ENCODE measurements around the gene CDPF1. TPM values are rescaled to one million over a fixed set of nuclear protein-coding genes. Genes with fewer than 3 reads are reported as not detected.

Gene CDPF1
- total and polyA plus RNA-seq, 4 donors: 8.9 to 17.2 (median 12.4) TPM

DNA sequence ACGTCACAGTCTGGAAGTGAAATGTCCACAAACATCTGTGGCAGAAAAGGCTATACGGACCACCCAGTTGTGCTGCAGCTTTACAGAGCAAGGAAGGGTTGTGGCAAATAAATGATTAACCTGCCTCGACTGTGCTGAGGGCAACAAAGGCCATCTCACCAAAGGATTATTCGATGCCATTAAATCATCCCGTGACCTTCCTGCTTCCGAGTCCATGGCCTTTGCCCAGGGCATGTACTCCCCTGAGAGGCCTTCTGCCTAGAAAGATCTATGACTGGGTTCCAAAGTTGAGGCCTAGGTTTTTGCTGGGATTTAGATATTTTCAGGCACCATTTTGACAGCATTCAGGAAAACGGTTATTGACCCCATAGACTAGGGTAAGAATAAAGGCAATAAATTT is 9.2 kb downstream of the CDPF1 start:
- H3K9ac ChIP-seq (ENCODE audit: insufficient read depth in 1 of 2, low read length in 2 of 2): no peak overlapping the region
- H3K9me3 ChIP-seq (ENCODE audit: control insufficient read depth in 4 of 4, insufficient read depth in 3 of 4, low read length in 3 of 4): no peaks in the 10 kb centered on the region
- no peak overlapping the region for H3K27ac ChIP-seq (ENCODE audit: low read depth in 1 of 2, low read length in 1 of 2)
- TF ChIP-seq CTCF (IDR thresholded peaks at IDR 0.05; ENCODE audit: control extremely low read depth, extremely low read depth): no peak
- H3K36me3 ChIP-seq (ENCODE audit: control insufficient read depth in 4 of 4, insufficient read depth in 4 of 4, low read length in 4 of 4): peaks cover 5 to 20% (median 11%) of the 10 kb centered on the region in 4 donors
- H3K4me3 ChIP-seq: no peak overlapping the region
- 83 to 88% methylated on average over 7 of the region's 7 CpGs for WGBS, 2 donors
- H3K4me1 ChIP-seq (ENCODE audit: control insufficient read depth in 5 of 5, insufficient read depth in 5 of 5, low read length in 5 of 5): peaks cover 0 to 10% (median 4%) of the 10 kb centered on the region in 5 donors
- no peaks in the 10 kb centered on the region for H3K27me3 ChIP-seq (ENCODE audit: control insufficient read depth in 3 of 3, insufficient read depth in 3 of 3, low read length in 2 of 3)
- ATAC-seq (ENCODE audit: insufficient read depth, low FRiP score): no peak
- DNase-seq: no peak

- WGBS, 2 donors: 59 to 81% methylated on average over 6 of the region's 6 CpGs
- Histone ChIP-seq H3K4me1 (ENCODE audit: control insufficient read depth in 5 of 5, insufficient read depth in 5 of 5, low read length in 5 of 5) (peaks cover 0 to 6% (median 0%) of the 10 kb centered on the region in 5 donors), H3K9ac (ENCODE audit: insufficient read depth in 1 of 2, low read length in 2 of 2) (no peak overlapping the region), H3K27ac (ENCODE audit: low read depth in 1 of 2, low read length in 1 of 2) (no peak overlapping the region), H3K4me3 (no peak overlapping the region), H3K9me3 (ENCODE audit: control insufficient read depth in 4 of 4, insufficient read depth in 3 of 4, low read length in 3 of 4) (no peaks in the 10 kb centered on the region), H3K36me3 (ENCODE audit: control insufficient read depth in 4 of 4, insufficient read depth in 4 of 4, low read length in 4 of 4) (peaks cover 6 to 21% (median 11%) of the 10 kb centered on the region in 4 donors), H3K27me3 (ENCODE audit: control insufficient read depth in 3 of 3, insufficient read depth in 3 of 3, low read length in 2 of 3) (no peaks in the 10 kb centered on the region)
- no peak for DNase-seq
- no peak for TF ChIP-seq CTCF (IDR thresholded peaks at IDR 0.05; ENCODE audit: control extremely low read depth, extremely low read depth)
- no peak for ATAC-seq (ENCODE audit: insufficient read depth, low FRiP score)
Measured at GRCh38 chr22:46240506-46240905, 9.6 kb downstream of the CDPF1 start.

DNA sequence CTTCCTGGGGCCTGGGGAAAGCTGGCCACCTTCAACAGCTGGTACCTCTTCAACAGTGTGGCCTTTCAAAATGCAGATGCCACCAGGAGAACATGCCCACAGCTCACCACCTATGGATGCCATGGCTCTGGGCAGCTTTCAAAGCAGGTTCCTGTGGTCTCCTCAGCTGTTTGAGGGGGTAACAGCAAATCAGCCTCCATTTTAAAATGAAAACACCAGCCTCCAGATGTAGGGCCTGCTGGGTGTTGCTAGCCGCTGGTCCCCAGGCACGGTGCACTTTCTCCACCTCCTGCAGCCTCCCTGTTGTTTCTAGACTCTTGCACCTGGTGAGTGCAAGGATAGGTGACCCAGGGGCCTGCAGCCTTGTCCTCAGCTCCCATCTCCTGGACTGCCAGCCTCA is 10.0 kb downstream of the CDPF1 start:
- H3K4me1 ChIP-seq (ENCODE audit: control insufficient read depth in 5 of 5, insufficient read depth in 5 of 5, low read length in 5 of 5): peaks cover 0 to 2% (median 0%) of the 10 kb centered on the region in 5 donors
- no peak overlapping the region for H3K4me3 ChIP-seq
- H3K27me3 ChIP-seq (ENCODE audit: control insufficient read depth in 3 of 3, insufficient read depth in 3 of 3, low read length in 2 of 3): no peaks in the 10 kb centered on the region
- DNase-seq (no peak), ATAC-seq (ENCODE audit: insufficient read depth, low FRiP score) (no peak)
- H3K9ac ChIP-seq (ENCODE audit: insufficient read depth in 1 of 2, low read length in 2 of 2): no peak overlapping the region
- peaks cover 7 to 23% (median 12%) of the 10 kb centered on the region in 4 donors for H3K36me3 ChIP-seq (ENCODE audit: control insufficient read depth in 4 of 4, insufficient read depth in 4 of 4, low read length in 4 of 4)
- H3K9me3 ChIP-seq (ENCODE audit: control insufficient read depth in 4 of 4, insufficient read depth in 3 of 4, low read length in 3 of 4): no peaks in the 10 kb centered on the region
- WGBS, 2 donors: 83 to 94% methylated on average over 2 of the region's 2 CpGs
- H3K27ac ChIP-seq (ENCODE audit: low read depth in 1 of 2, low read length in 1 of 2): no peak overlapping the region
- no peak for TF ChIP-seq CTCF (IDR thresholded peaks at IDR 0.05; ENCODE audit: control extremely low read depth, extremely low read depth)
